GM12891 (cell line): Measurements from ENCODE around the gene SPAG16.

ENCODE experiments used
- PAX5 ChIP-seq: IDR thresholded peaks from 2 replicates; pipeline ENCODE4 v1.6.1; 2011; ENCODE audit warnings: low read length, moderate library complexity, mild to moderate bottlenecking; ENCODE audit not compliant: insufficient read depth, severe bottlenecking
- POLR2A ChIP-seq: IDR thresholded peaks from 2 replicates; pipeline ENCODE4 v1.6.1; 2011; ENCODE audit warnings: low read depth, low read length, control low read depth
- POLR2AphosphoS5 ChIP-seq: IDR thresholded peaks from 2 replicates; pipeline ENCODE4 v1.6.1; 2011; ENCODE audit warnings: low read depth, low read length, control low read depth
- POU2F2 ChIP-seq: IDR thresholded peaks from 2 replicates; pipeline ENCODE4 v1.6.1; 2011; ENCODE audit warnings: low read depth, mild to moderate bottlenecking, control low read depth, low read length, moderate library complexity
- SPI1 ChIP-seq: IDR thresholded peaks from 2 replicates; pipeline ENCODE4 v1.6.1; 2011; ENCODE audit warnings: low read depth, low read length, control low read depth
- TAF1 ChIP-seq: IDR thresholded peaks from 2 replicates; pipeline ENCODE4 v1.6.1; 2011; ENCODE audit warnings: low read depth, low read length, control low read depth

- no peak for TF ChIP-seq POLR2A
- TF ChIP-seq POLR2AphosphoS5: no peak
- no peak for TF ChIP-seq SPI1
- TF ChIP-seq TAF1: no peak
- TF ChIP-seq PAX5: no peak
- TF ChIP-seq POU2F2: no peak
Observed at GRCh38 chr2:213274143-213274542, 10.1 kb upstream of the SPAG16 start.
